HG03442 (cell line): Measurements from ENCODE around the gene PTRH2.
"Not testable (repeated sequence)": the region's sequence is repeated elsewhere in the genome, so short reads cannot be mapped to it uniquely, and the experiment has no call there.

Experiments used
- ATAC-seq: cut with Tn5 transposase; IDR thresholded peaks from one replicate; pipeline ENCODE4 v1.9.1; 2021; ENCODE audit warnings: mild to moderate bottlenecking, moderate library complexity; ENCODE audit not compliant: unreplicated experiment

PTRH2 gene

DNA sequence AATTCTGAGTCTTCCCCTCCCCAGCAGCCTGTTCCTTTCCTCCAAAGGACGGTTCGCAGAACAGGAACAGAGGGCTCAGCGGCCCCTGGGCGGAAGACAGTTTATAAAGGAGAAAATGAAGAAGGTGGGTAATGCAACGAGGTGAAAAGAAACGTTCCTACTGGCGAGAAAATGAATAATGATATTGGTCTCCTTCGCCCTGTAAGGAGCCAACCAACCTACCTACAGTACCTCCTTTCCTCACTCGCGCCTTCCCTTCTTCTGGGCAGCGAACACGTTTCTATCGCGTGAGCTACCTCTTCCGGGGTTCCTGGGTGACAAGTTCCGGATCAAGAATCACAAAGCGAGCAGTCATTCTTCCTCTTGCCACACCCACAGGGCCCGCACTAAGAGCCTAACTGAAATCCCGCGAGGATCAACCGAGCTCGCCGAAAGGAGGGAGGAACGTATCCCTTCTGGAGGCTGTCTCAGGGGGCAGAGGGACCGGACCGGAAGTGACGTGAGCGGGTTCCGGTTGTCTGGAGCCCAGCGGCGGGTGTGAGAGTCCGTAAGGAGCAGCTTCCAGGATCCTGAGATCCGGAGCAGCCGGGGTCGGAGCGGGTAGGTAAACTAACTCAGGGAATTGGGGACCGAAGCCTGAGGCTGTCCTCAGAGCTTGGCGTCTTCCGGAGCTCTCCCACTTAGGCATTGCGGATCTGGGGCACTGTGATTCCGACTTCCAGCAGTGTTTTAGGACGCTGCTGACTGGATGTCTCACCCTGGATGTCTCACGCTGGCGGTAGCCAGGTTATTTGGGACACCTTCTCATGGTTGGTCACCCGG lies at the start of gene PTRH2, which contains the start of gene VMP1:
TSS of gene PTRH2 (minus strand) at position 282 of the 822 bp plus-strand sequence. CDS start 9,452 bp downstream, outside the sequence.
TSS of gene VMP1 (plus strand) at position 506 of the 822 bp plus-strand sequence. CDS start 23,793 bp downstream, outside the sequence.
- ATAC-seq = peak; percentile 95

DNA sequence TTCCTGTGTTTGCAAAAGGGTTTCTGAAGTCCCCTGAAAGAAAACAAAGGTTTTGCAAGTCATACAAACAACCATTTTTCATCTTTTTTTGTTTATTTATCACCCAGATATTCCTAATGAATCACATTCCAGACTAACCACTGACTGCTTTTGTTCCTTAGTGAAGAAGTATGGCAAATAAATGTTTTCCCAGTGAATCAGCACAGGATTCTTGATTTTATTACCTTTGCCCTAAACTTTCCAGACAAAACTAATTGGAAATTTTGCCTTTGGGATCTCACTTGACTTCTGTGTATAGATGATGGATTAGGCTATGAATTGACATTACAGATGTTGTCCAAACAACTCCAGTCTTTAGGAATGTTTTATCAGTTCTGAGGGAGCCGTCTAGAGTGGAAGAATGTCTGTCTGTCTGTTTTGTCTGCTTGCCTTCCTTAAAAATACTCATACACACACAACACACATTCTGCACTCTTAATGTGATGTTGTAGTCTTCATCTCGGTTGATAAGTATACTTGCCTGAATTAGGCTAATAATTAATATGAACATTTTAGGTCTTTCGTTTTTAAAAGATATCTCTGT lies 49.1 kb upstream of the PTRH2 start:
- no peak for ATAC-seq

DNA sequence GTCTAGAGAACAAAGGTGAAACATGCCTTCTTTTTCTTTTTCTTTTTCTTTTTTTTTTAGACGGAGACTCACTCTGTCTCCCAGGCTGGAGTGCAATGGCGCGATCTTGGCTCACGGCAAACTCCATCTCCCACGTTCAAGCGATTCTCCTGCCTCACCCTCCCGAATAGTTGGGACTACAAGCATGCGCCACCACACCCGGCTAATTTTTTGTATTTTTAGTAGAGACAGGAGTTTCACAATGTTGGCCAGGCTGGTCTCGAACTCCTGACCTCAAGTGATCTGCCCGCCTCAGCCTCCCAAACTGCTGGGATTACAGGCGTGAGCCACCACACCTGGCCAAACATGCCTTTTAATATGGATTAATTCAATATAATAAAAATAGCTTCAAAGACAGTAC lies 47.8 kb upstream of the PTRH2 start:
- ATAC-seq = not testable (repeated sequence)

DNA sequence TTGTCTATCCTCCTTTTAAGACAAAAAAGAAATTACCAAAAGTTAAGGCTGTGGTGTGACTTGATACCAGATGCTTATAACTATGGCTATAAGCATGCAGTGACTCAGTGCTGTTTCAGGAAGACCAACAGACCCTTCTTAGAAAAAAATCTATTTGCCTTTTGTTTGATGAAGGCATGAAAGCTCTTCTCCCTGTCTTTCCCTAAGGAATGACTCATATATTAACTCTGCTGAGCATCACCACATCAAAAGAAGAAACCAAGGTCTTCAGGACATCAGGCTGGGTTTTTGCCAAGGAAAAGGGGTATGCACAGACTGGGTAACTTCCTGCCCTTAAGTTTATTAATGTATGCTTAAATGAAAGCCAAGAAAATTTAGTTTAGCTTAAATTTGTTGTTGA lies 47.3 kb upstream of the PTRH2 start:
- no peak for ATAC-seq

DNA sequence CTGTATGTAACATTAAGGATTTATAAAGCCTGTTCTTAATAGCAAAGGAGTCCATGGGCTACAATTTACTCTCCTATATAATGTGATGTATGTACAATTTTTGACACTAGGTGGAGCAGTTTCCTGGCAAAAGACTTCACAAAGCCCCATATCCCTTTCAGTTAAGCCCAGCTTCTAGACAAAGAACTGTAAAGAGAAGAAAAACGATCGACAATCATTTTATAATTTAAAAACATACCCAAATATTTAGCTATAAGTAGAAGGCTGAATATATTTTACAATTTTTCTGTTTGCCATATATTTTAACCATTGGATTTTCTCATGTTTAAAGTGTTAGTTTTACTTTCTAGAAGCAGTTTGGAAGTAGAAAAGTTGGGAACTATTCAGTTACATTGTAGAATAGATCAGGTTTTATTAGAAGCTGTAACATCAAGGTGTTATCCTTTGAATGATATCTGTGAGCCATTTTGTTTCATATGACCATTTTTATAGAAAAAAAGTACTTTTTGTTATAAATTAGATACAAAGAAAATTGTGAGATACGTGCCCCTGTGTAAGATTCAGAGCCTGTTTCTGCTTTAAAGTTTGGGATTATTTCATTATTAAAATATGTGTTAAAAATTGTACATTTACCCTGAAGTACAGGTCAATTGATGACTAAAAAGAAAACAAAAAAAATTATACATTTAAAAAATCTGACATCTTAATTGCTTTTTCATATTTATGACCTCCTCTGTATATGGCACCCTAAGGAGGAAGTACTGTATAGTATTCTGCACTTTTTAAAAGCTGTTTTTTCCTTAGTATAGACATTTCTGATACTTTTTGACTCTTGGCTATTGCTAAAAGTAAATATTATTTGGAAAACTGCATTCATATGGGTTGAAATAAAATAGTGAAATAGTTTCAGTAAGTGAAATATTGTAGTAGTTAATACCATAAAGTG lies 46.6 kb upstream of the PTRH2 start:
- ATAC-seq = no peak

DNA sequence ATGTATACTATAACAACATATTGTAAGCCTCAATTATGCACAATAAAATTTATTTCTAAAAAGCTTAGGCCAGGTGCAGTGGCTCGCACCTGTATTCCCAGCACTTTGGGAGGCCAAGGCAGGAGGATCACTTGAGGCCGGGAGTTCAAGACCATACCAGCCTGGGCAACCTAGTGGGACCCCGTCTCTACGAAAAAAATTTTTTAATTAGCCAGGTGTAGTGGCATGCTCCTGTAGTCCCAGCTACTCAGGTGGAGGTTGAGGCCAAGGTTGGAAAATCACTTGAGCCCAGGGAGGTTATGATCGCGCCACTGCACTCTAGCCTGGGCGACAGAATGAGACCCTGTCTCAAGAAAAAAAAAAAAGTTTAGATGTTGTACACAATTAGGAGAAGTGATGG lies 45.7 kb upstream of the PTRH2 start:
- no peak for ATAC-seq

DNA sequence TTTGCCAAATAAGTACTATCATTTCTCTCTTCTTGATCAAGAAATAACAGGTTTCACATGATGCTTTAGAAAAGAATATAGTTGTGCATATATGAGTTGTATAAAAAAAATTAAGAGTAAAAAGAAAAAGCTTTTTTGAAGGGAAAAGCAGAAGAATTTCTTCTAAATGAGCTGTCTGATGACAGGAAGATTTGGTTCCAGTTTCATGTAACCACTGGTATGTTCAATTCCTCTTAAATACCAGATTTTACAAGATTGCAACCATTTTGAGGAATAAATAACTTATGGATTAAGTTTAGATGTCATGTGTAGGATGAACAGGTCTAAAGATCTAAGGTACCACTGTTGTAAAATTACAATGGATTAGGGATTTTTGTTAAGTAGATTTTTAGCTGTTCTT lies 45.2 kb upstream of the PTRH2 start:
- no peak for ATAC-seq

DNA sequence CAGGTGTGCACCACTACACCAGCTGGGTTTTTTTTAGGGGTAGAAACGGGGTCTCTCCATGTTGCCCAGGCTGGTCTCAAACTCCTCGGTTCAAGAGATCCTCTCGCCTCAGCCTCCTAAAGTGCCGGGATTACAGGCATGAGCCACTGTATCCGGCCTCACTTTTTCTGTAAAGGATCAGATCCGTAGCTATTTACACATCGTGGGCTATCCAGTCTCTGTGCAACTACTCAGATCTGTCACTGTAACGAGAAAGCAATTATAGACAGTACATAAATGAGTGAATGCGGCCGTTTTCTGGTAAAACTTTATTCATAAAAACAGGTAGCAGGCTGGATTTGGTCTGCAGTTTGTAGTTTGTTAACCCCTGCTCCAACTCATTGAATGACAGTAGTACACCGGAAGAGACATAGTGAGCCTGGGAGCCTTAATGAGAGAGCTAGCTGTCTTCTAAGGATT lies 44.8 kb upstream of the PTRH2 start:
- ATAC-seq = peak; percentile 47

DNA sequence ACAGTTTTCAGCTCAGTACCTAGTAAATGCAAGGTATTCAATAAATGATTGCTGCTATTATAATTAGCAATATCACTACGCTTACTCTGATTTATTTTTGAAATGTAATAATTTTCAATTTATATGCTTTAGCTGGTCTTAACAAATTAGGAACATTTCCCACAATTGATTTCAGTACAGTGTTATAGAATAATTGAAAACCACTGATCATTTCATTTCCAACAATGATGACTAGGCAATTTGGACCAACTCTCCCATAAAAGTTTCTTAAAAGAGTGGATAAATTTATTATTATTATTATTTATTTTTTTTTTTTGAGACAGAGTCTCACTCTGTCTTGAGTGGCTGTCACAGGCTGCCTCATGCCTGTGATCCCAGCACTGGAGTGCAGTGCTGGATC lies 41.4 kb upstream of the PTRH2 start:
- ATAC-seq = no peak

DNA sequence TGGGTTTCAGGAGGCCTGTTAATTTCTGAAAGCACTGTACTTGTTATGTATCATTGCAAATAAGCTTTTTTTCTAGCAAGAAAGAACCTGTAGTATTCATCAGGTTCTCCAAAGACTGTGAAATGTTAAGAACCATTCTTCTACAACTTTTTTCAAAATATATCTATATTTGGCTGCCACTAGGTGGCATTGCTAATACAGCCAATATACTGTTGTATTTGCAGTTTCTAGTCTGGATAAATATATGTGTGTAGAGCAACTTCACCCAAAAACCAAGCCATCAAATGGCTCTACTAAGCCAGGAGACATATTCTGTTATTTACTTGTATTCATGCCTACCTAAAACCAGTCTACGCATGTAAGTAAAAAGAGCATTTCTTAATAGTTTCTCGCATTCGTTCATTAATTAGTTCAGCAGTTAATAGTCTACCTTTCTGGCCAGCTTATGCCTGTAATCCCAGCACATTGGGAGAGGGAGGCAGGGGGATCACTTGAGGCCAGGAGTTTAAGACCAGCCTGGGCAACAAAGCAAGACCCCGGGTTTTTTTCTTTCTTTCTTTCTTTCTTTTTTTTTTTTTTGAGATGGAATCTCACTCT lies 39.7 kb upstream of the PTRH2 start:
- no peak for ATAC-seq

DNA sequence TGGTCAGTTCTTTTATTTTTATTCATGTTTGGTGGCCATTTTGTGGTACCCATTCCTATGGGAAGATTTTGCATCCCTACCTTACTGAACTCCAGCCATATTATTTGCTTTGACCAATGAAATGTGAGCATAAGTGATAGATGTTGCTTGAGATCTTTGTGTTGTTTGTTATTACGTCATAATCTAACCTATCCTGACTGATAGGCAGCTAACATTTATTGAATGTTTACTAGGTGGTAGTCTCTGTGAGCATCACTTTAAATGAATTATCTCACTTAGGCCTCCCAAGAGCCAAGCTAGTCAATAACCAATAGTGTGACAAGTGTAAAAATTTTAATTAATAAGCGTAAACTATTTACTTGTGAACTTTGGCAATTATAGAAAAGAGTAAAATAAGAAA lies 37.8 kb upstream of the PTRH2 start:
- no peak for ATAC-seq

DNA sequence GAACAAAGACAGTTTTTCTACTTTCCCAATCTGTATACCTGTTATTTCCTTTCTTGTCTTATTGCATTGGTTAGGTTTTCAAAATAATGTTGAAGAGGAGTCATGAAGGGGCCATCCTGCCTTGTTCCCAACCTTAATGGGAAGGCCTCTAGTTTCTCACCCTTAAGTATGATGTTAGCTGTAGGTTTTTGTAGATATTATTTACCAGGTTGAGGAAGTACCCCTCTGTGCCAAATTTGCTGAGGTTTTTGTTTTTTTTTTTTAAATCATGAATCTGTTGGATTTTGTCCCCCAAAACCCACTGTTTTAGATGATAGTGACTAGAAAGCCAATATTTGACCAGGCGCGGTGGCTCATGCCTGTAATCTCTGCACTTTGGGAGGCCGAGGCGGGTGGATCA lies 36.6 kb upstream of the PTRH2 start:
- no peak for ATAC-seq

DNA sequence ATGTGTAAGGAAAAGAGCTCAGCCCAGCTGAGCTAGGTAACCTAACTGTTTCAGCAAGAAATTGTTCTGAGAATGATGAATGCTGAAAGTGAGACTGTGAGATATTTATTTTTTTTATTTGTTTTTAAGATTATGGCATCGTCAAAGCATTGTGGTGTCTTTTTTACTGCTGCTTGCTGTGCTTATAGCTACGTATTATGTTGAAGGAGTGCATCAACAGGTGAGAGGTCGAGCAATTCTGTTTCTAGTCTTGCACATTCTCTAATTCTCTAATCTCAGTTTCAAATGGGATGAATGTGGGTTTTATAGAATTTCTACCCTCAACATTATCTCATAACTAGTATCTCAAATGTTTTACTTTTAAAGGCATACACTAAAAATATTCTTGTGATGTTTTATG lies 30.1 kb upstream of the PTRH2 start:
- no peak for ATAC-seq

DNA sequence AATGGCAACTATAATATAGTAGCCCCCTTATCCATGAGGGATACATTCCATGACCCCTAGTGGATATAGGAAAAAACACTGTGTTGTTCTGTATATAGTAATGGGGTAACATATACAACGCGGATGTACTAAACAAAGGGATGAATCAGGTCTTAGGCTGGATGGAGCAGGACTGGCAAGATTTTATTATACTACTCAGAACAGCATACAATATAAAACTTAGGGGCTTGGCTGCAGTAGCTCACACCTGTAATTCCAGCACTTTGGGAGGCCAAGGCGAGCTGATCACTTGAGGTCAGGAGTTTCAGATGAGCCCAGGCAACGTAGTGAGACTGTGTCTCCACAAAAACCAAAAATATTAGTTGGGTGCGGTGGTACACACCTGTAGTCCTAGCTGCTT lies 27.0 kb upstream of the PTRH2 start:
- ATAC-seq = no peak

DNA sequence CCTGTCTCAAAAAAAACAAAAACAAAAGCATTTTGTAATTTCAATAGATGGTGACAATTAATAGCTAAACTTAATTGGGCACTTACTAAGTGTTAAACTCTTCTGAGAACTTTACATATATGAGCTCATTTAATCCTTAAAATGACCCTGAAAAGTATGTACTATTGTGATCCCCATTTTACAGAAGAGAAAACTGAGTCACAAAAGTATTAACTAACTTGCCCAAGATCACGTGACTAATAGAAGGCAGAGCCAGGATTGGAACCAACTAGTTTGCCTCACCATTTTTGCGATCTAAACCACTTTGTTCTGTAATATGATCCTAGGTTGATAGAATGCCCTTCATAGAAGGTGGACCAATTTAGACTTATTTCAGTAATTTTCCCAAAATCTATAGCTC lies 26.5 kb upstream of the PTRH2 start:
- ATAC-seq = no peak

DNA sequence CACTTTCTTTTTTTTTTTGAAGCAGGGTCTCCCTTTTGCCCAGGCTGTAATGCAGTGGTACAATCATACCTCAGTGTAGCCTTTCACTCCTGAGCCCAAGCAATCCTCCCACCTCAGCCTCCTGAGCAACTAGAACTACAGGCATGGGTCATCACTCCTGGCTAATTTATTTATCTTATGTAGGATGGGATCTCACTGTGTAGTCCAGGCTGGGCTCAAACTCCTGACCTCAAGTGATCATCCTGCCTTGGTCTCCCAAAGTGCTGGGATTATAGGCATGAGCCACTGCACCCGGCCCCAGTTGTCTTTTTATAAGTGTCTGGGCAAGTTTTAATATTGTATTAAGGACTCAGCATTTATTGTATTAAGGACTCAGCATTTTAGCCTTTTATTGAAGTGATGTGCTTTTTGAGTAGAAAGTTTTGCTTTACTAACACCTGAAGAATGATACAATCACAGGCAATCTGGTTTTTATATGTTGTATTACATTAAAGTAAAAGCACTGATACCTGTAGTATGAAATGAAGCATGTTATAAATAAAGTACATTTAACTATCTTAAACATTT lies 23.1 kb upstream of the PTRH2 start:
- no peak for ATAC-seq

DNA sequence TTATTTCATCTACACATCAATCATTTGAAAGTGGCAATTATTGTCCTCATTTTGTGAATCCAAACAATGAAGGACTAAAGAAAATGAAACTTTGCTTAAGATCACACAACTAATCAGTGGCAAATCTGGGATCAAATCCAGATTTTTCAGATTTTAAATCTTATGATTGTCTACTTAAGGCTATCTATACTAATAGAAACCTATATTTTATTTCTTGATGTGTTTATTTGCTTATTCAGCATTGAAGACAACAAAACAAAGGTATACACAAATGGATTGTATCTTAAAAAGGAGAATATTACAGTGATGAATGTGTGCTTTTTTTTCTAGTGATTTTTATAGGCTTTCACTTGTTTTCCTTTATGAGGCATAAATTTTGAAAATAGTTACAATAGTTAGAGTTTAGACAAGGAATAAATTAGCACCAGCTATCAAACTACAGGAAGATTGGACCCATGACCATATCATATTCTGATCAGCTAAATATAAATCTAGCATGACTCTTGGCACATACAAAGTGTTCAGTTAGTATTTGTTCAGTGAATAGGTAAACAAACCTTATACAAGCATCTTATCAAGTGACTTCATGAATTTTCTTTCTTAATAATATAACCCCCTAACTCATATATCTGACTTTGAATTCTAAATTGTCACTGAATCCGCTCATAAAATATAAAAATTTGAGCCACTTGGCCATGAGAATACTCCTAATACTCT lies 20.7 kb upstream of the PTRH2 start:
- no peak for ATAC-seq

DNA sequence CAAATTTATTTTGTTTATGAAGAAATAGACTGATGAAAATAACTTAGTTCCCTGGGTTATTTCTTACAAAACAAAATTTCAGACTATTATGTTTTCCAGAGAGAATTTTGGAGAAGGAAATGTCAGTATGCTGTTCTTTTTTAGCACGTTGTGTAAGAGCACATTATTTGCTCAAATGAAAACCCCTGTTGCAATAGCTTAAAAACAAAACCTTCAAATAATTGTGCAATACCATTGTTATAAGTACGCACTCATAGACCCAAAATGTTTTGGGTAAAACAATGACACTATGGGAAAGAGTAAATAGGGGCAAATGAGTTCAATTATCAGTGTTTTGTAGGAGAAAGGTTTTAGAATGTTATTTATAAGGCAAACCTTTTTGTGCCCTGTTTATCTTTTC lies 18.5 kb upstream of the PTRH2 start:
- no peak for ATAC-seq

DNA sequence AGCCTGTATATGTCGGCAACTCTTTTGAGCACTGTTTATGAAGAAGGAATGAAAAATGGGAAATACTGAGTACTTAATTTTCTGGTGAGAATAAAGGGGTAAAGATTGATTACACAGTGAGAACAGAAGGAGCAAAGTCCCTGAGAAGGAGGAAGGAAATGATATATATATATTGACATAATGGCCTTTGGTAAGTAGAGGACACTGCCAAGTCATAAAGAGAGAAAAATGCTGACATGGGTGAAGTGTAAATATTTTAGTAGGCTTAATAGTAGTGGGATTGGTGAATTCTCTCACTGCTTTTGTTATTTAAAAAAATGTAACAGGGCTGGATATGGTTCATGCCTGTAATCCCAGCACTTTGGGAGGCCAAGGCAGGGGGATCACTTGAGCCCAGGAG lies 16.4 kb upstream of the PTRH2 start:
- no peak for ATAC-seq

DNA sequence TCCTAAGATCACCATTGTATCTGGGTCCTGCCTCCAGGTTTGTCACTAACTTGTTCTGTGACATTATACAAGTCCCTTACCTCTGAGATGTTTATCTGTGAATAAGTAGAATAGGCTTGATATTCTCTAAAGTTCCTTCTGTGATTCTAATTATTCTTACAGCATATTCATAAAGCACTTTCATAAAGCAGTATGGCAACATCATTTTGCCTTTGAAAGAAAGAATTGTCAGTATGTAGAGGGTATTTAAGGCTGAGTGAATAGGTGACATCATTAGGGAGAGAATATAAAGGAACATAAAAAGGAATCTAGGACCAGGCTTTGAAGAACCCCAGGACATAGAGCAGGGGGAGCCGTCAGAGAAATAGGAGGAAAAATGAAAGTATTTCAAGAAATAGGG lies 15.8 kb upstream of the PTRH2 start:
- no peak for ATAC-seq
